Measurements from ENCODE around the gene BPIFA3.

Gene BPIFA3

GRCh38 chr20:33267701-33268100 lies 50.5 kb downstream of the BPIFA3 start:
- Histone ChIP-seq H3K4me3 (ENCODE audit: low read depth, low read length) (no peak overlapping the region), H3K9me3 (ENCODE audit: severe bottlenecking) (no peaks in the 10 kb centered on the region), H3K36me3 (no peaks in the 10 kb centered on the region), H3K27me3 (ENCODE audit: insufficient read depth, low read depth, severe bottlenecking) (no peaks in the 10 kb centered on the region), H3K27ac (no peak overlapping the region)
- no peak for DNase-seq
- TF ChIP-seq, protein P1, sequence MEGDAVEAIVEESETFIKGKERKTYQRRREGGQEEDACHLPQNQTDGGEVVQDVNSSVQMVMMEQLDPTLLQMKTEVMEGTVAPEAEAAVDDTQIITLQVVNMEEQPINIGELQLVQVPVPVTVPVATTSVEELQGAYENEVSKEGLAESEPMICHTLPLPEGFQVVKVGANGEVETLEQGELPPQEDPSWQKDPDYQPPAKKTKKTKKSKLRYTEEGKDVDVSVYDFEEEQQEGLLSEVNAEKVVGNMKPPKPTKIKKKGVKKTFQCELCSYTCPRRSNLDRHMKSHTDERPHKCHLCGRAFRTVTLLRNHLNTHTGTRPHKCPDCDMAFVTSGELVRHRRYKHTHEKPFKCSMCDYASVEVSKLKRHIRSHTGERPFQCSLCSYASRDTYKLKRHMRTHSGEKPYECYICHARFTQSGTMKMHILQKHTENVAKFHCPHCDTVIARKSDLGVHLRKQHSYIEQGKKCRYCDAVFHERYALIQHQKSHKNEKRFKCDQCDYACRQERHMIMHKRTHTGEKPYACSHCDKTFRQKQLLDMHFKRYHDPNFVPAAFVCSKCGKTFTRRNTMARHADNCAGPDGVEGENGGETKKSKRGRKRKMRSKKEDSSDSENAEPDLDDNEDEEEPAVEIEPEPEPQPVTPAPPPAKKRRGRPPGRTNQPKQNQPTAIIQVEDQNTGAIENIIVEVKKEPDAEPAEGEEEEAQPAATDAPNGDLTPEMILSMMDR (IDR thresholded peaks at IDR 0.05; ENCODE audit: low read depth, low read length), result no peak

DNA sequence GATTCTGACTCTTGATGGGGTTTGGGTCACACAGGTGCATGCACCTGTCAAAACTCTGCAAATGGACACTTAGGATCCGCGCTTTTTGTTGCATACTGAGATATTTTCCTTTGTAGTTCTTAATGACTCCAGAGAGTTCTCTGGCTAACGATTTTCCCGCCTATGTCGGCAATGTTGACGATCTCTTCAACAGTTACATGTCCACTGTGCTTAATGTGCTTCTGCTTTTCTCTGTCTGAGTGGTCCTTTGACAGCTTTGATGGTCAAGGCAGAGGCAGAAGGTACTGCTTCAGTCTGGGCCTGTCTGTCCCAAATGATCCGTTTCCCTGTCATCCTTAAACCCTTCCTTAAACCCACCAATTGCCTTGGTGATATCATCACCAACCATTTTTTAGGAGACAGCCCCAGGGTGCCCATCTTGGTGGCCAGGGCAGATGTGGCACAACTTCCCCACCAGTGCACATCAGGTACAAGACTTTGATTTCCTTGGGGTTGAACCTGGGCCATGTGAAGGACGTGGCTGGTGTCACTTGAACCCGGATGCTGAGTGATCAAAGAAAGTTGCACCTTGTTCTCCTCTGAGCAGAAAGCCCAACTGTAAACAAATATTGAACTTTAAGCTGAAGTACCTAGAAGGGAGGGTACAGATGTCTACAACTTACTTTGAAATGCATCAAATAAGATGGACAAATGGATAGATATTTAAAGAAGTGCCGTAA lies 55.2 kb downstream of the BPIFA3 start:
- H3K36me3 ChIP-seq, result no peaks in the 10 kb centered on the region
- no peak overlapping the region for H3K4me3 ChIP-seq (ENCODE audit: low read depth, low read length)
- no peaks in the 10 kb centered on the region for H3K27me3 ChIP-seq (ENCODE audit: insufficient read depth, low read depth, severe bottlenecking)
- H3K27ac ChIP-seq, result no peak overlapping the region
- TF ChIP-seq, protein P1 (IDR thresholded peaks at IDR 0.05; ENCODE audit: low read depth, low read length), result no peak
- no peaks in the 10 kb centered on the region for H3K9me3 ChIP-seq (ENCODE audit: severe bottlenecking)
- DNase-seq, result no peak

- no peak overlapping the region for H3K27ac ChIP-seq
- TF ChIP-seq, protein P1 (IDR thresholded peaks at IDR 0.05; ENCODE audit: low read depth, low read length), result no peak
These were observed 56.1 kb downstream of the BPIFA3 start for GRCh38 chr20:33273117-33273851.

DNA sequence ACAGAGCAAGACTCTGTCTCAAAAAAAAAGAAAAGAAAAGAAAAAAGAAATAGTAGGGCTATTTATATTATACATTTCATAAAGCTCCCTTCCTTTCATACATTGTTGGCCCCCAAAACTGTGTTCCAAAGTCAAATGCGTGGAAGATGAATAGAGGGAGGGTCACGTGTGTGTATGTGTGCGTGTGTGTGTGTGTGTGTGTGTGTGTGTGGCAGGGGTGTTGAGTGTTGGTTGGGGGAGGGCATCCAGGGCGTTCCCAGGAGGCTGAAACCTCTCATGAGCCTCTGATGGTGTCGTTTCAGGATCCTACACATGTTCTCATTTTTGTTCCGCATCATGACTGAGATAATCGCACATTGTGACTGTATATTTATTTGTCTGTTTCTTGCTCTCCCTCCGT lies 58.1 kb downstream of the BPIFA3 start:
- Histone ChIP-seq H3K36me3 (no peaks in the 10 kb centered on the region), H3K27ac (no peak overlapping the region), H3K27me3 (ENCODE audit: insufficient read depth, low read depth, severe bottlenecking) (no peaks in the 10 kb centered on the region), H3K4me3 (ENCODE audit: low read depth, low read length) (no peak overlapping the region), H3K9me3 (ENCODE audit: severe bottlenecking) (no peaks in the 10 kb centered on the region)
- no peak for DNase-seq
- TF ChIP-seq, protein P1 (IDR thresholded peaks at IDR 0.05; ENCODE audit: low read depth, low read length), result no peak

More at GRCh38 chr20:33273117-33273851, 56.1 kb downstream of the BPIFA3 start:
- H3K4me3 ChIP-seq (ENCODE audit: low read depth, low read length), result no peak overlapping the region
- no peak for DNase-seq
- no peaks in the 10 kb centered on the region for H3K36me3 ChIP-seq
- no peaks in the 10 kb centered on the region for H3K9me3 ChIP-seq (ENCODE audit: severe bottlenecking)
- no peaks in the 10 kb centered on the region for H3K27me3 ChIP-seq (ENCODE audit: insufficient read depth, low read depth, severe bottlenecking)

DNA sequence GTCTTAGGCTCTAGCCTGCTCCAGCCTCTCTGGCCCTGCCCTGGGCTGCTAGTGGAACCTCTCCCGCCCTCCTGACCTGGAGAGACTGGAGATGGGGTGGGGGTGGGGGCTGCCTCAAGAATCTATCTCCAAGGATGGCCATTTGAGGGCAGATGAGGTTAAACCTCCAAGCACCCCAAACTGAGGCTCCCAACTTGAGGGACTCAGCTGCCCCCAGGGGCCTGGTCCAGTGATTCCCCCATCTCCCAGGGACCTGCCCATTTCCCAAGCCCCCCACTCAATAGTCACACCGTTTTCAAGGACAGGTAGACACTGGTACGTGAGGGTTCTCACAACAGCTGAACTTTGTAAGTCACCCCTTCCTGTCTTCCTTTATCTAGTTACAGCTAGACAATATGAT lies 58.7 kb downstream of the BPIFA3 start:
- Histone ChIP-seq H3K27me3 (ENCODE audit: insufficient read depth, low read depth, severe bottlenecking) (no peaks in the 10 kb centered on the region), H3K9me3 (ENCODE audit: severe bottlenecking) (no peaks in the 10 kb centered on the region), H3K27ac (no peak overlapping the region), H3K4me3 (ENCODE audit: low read depth, low read length) (no peak overlapping the region), H3K36me3 (no peaks in the 10 kb centered on the region)
- no peak for DNase-seq
- TF ChIP-seq, protein P1 (IDR thresholded peaks at IDR 0.05; ENCODE audit: low read depth, low read length), result no peak

All from WERI-Rb-1 (cell line).